Adipose tissue (tissue), 3 donors: ENCODE measurements around the gene SLC38A1. TPM values are rescaled to one million over a fixed set of nuclear protein-coding genes. Genes with fewer than 3 reads are reported as not detected.
"Not testable (repeated sequence)": the region's sequence is repeated elsewhere in the genome, so short reads cannot be mapped to it uniquely, and the experiment has no call there.

Experiments used
- H3K27ac ChIP-seq: one replicate; pipeline ENCODE4 v1.5.1; 2013; ENCODE audit warnings: low read depth, low read length
- WGBS, 3 donors: extraction: QIAGEN DNeasy Blood & Tissue Kit; methylation state at CpG; one replicate each; pipeline ENCODE4 v1.1.7; 2013; 5-methylcytosine and 5-hydroxymethylcytosine counted together
- polyA plus RNA-seq, 3 donors: library from polyadenylated mRNA; stranded (reverse); fragments of 200-250 nt; gene quantifications; one replicate each; pipeline ENCODE4 v1.2.3, GENCODE V29; 2013
- donor health status: healthy with polysubstance abuse.
- donor health status: Bipolar disorder and iron deficiency.
- donor health status: healthy.

SLC38A1 gene
- polyA plus RNA-seq, 3 donors, result 2.6 to 9.6 (median 3.3) TPM

DNA sequence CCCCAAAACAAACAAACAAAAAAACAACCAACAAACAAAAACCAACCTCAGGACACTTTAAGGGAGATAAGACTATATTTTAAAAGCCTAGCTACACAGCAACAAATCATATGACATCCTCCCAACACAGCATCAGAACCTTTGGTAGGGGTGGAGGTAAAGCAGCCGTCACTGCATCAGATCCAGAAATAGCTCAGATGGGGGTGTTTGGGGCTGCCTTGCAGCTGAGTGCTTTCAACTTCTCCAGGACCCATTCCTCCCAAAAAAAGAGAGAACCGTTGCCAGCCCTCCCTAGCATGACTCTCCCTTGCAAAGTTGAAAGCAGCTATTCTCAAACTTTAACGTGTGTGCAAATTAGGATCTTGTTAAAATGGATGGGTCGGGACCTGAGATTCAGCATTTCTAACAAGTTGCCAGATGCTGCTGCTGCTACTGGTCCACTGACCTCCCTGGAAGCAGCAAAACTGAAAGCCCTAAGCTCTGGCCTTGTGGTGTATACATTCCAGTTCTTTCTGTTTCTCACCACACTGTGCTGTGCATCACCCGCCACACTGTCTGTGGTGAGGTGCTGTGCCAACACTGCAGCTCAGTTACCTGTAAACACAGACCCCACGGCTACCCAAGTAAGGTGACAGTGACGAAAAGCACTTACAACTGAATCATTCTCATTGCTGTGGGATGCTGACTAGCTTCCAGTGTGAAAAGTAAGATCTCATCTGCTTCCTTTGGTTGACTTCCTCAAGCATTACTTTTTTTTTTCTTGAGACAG lies 54.0 kb downstream of the SLC38A1 start:
- WGBS, 3 donors, result 59 to 77% (median 62%) methylated on average over 7 of the region's 7 CpGs
- no peak overlapping the region for H3K27ac ChIP-seq

DNA sequence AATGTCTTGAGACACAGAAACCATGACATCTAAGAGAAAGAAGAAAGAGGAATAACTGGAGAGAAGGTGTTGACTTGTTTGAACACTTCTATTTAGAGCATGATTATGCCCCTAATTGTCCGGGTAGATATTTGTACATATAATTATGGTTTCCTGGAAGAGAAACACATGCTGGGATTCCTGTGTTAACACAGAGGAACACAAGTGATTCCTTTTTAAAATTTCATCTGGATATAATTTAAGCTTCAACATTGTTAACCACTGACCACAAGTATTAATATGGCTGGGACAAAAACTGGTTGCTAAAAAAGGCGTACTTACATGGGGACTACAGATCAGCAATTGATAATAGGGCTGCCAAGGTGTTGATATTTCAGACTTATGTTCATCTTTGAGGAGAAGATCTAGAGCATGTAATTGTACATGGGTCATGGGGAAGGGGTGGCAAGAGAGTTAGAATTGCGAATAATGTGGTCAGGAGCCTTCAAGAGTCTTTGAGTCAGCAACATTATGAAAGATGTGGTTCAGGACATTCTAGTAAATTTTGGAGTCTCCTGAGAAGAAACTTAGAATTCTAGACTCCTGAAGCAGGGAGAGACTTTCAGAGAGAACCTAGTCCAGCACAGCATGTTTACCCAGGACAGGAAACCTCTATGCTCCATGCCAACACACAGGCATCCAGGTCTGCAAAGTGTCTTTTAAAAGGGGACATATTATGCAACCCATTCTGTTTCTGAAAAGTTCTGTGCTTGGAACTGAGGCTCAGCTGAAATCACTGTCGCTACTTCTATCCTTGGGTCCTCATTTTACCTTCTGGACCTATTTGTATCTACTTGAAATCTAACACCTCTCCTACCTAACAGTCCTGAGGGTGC lies 56.5 kb downstream of the SLC38A1 start:
- WGBS, 3 donors, result 80 to 91% (median 89%) methylated on average over 4 of the region's 4 CpGs
- no peak overlapping the region for H3K27ac ChIP-seq

DNA sequence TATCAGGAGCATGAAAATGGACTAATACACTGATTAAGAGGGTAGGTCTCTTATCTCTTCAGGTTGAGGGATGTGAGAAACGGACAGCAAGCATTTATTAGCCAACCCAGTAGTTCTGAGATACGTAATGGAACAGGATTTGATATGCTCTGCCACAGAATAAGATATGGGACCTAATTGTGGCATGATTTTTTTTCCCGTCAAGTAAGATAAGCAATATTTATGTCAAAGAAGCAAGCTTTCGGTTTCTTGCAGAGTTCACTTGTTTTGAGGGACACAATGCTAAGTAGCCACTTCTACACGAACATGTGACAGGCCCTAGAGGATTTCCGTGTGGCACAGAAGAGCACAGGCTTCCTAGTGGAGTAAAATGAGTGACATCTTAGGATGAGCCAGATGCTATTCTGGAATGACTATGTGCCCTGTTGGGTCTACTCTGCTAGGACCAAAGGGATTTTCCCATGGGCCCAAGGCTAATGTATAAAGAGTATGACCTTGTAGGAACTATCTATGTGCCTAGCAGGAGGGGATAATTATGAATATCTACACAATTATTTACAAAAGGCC lies 57.9 kb downstream of the SLC38A1 start:
- no peak overlapping the region for H3K27ac ChIP-seq
- 42 to 90% (median 86%) methylated on average over 6 of the region's 6 CpGs for WGBS, 3 donors

GRCh38 chr12:46209914-46210872 lies 58.6 kb downstream of the SLC38A1 start:
- H3K27ac ChIP-seq, result no peak overlapping the region
- WGBS, 3 donors, result 42 to 74% (median 71%) methylated on average over 12 of the region's 12 CpGs

- H3K27ac ChIP-seq, result no peak overlapping the region
- WGBS, 3 donors, result 58 to 78% (median 71%) methylated on average over 4 of the region's 4 CpGs
Observed at GRCh38 chr12:46209170-46209569, 59.7 kb downstream of the SLC38A1 start.

- no peak overlapping the region for H3K27ac ChIP-seq
Observed at GRCh38 chr12:46208370-46208769, 60.5 kb downstream of the SLC38A1 start.

DNA sequence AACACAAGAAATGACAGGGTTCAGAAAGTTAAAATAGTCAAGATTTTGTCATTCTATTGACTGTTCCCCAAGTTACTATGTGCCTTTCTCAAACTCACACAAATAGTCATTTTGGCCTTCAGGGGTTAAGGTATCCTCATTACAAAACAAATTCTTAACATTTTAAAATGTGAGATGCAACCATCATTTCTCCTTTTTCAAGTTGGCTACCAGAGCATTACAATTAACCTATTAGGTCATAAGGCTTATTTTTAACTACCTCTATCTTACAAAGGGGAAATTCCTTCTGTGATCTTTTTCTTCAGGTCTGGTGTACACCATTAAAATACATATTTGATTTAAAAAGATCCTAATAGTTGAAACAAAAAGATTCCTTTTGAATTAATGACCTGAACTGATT lies 61.2 kb downstream of the SLC38A1 start:
- H3K27ac ChIP-seq, result no peak overlapping the region

GRCh38 chr12:46206471-46206870 lies 62.4 kb downstream of the SLC38A1 start:
- no peak overlapping the region for H3K27ac ChIP-seq
- WGBS, 3 donors, result 48 to 87% (median 63%) methylated on average over 3 of the region's 3 CpGs

- 56 to 86% (median 69%) methylated on average over 2 of the region's 2 CpGs for WGBS, 3 donors
- no peak overlapping the region for H3K27ac ChIP-seq
Observed at GRCh38 chr12:46205294-46205693, 63.5 kb downstream of the SLC38A1 start.

- 35 to 93% (median 84%) methylated on average over 5 of the region's 5 CpGs for WGBS, 3 donors
- H3K27ac ChIP-seq, result no peak overlapping the region
Observed at GRCh38 chr12:46201284-46201789, 67.5 kb downstream of the SLC38A1 start.

- WGBS, 3 donors, result 92 to 96% (median 93%) methylated on average over 3 of the region's 3 CpGs
- H3K27ac ChIP-seq, result no peak overlapping the region
Observed at GRCh38 chr12:46200551-46200950, 68.3 kb downstream of the SLC38A1 start.

DNA sequence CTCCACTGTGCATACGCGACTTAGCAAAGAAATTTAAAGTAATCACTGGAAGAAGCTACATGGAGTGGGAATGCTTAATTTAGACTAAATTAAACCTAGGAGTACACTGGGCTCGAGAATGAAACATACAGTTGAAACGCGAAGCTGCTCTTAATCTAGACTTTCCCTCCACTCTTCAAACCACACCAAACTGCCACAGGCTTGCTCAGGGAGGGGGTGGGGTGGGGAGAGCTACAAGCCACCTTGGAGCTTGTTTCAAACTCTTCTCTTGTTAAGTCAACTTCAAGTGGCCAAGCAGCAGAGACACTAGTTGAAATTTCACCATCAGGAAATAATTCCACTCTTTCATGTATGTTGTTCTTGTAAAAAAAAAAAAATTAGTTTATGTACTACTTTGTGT lies 69.9 kb downstream of the SLC38A1 start:
- H3K27ac ChIP-seq, result no peak overlapping the region
- WGBS, 3 donors, result 86 to 92% (median 87%) methylated on average over 5 of the region's 5 CpGs

GRCh38 chr12:46197883-46198282 lies 71.0 kb downstream of the SLC38A1 start:
- WGBS, 3 donors, result 54 to 89% (median 79%) methylated on average over 5 of the region's 5 CpGs
- H3K27ac ChIP-seq, result no peak overlapping the region

GRCh38 chr12:46190533-46190932 lies 78.3 kb downstream of the SLC38A1 start:
- WGBS, 3 donors, result 90 to 93% (median 90%) methylated on average over 2 of the region's 2 CpGs

GRCh38 chr12:46188170-46188569 lies 80.7 kb downstream of the SLC38A1 start:
- WGBS, 3 donors, result 94 to 96% (median 95%) methylated on average over 2 of the region's 2 CpGs
- H3K27ac ChIP-seq, result no peak overlapping the region

More at GRCh38 chr12:46190533-46190932, 78.3 kb downstream of the SLC38A1 start:
- not testable (repeated sequence) for H3K27ac ChIP-seq

DNA sequence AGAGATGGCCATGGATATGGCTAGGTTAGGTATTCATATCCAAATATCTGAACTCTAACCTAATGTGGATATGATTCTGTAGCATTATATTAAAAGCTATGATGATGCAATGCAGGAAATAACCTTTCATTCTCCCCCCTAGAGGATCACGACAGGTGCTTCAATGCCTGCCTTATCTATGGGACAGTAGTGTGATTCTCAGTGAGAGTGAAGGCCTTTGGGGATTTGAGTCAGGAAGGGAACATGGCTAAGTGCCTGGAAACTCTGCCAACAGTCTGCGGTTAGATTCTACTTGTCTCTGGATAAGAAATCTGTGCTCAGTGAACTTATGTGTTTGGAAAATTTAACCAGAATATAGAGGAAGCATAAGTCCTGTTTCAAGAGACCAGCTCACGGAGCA lies 81.8 kb downstream of the SLC38A1 start:
- WGBS, 3 donors, result 42 to 51% (median 44%) methylated on average over 3 of the region's 3 CpGs
- no peak overlapping the region for H3K27ac ChIP-seq

DNA sequence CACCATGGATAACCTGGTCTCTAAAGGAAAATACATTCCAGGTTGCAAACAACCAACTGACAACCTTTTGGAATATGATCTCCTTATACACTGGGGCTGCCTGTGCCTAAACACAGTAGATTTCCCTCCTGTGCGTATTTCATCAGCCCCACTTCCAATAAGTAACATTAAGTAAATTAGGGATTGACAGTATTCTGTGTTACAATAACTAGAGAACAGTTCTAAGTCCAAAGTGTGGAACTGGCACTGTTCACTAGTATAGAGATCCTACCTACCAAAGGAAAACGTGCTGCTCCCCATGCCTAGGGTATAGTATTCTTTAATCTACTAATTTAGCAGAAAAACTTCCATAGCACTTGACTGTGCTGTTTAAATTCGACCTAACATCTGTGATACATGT lies 82.8 kb downstream of the SLC38A1 start:
- WGBS, 3 donors, result 91 to 94% (median 91%) methylated on average over 3 of the region's 3 CpGs
- H3K27ac ChIP-seq, result no peak overlapping the region

DNA sequence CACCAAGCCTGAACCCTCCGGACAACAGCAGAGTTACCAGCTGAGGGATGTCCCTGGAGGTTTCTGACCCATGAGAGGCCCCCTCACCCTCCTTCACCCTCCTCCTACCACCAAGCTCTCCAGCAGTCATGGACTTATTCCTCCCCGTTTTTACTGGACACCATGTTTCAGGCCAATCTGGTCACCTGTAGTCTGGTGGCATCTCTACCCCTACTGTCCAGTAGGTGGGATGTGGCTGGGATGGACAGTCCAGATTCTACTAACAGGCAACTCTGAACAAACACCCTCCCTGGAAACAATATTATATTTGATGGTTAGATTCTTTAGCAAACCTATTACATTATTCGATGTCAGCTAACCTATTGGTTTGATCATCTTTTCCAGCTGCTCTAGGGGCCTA lies 83.2 kb downstream of the SLC38A1 start:
- WGBS, 3 donors, result 96 to 100% (median 98%) methylated on average over 3 of the region's 3 CpGs
- H3K27ac ChIP-seq, result no peak overlapping the region
